Liver (tissue), 3 donors: ENCODE data around the gene MAGI1.

Experiments
- ATF3 ChIP-seq: IDR thresholded peaks from 2 replicates; pipeline ENCODE4 v1.6.1; 2016; ENCODE audit warnings: antibody characterized with exemption
- CTCF ChIP-seq: fragments of 150-350 bp; IDR thresholded peaks from 2 replicates; pipeline ENCODE4 v1.5.1; 2017; ENCODE audit warnings: improper control_type of control experiment, low read depth, low read length; ENCODE audit not compliant: missing input control
- JUND ChIP-seq, 2 donors: IDR thresholded peaks; 2 replicates each; pipeline ENCODE4 v1.6.1; 2016; ENCODE audit warnings: antibody characterized with exemption in 2 of 2
- RAD21 ChIP-seq, 2 donors: IDR thresholded peaks; 2 replicates each; pipeline ENCODE4 v1.6.1; 2016; ENCODE audit warnings: antibody characterized with exemption in 2 of 2, mild to moderate bottlenecking in 2 of 2
- REST ChIP-seq: IDR thresholded peaks from 2 replicates; pipeline ENCODE4 v1.6.1; 2016; ENCODE audit warnings: antibody characterized with exemption, mild to moderate bottlenecking
- SP1 ChIP-seq: IDR thresholded peaks from 2 replicates; pipeline ENCODE4 v1.6.1; 2018; ENCODE audit warnings: antibody characterized with exemption, mild to moderate bottlenecking
- TAF1 ChIP-seq: conservative IDR thresholded peaks from 2 replicates; pipeline ENCODE4 v1.6.1; 2016; ENCODE audit warnings: antibody characterized with exemption, mild to moderate bottlenecking
- TF ChIP-seq, protein P1 (sequence below): IDR thresholded peaks from 2 replicates; pipeline ENCODE4 v1.6.1; 2016; ENCODE audit warnings: antibody characterized with exemption
- donor health status: healthy.
- donor health status: healthy.

- TF ChIP-seq CTCF = no peak
- no peak for TF ChIP-seq REST
- TF ChIP-seq SP1 = no peak
- TF ChIP-seq JUND (IDR thresholded peaks at IDR 0.05) = no peak
- no peak for TF ChIP-seq TAF1
- TF ChIP-seq RAD21 (IDR thresholded peaks at IDR 0.05) = no peak
- TF ChIP-seq, protein P1, sequence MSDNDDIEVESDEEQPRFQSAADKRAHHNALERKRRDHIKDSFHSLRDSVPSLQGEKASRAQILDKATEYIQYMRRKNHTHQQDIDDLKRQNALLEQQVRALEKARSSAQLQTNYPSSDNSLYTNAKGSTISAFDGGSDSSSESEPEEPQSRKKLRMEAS = no peak
- TF ChIP-seq ATF3 = no peak
Observed at GRCh38 chr3:65577843-65578430, 460.8 kb downstream of the MAGI1 start.
